GM18526 (cell line): ENCODE measurements around the gene CPLX1.

Experiments
- POLR2A ChIP-seq: IDR thresholded peaks from 3 replicates; pipeline ENCODE4 v1.6.1; 2011; ENCODE audit not compliant: insufficient read length; ENCODE audit errors: extremely low read depth

Gene CPLX1

DNA sequence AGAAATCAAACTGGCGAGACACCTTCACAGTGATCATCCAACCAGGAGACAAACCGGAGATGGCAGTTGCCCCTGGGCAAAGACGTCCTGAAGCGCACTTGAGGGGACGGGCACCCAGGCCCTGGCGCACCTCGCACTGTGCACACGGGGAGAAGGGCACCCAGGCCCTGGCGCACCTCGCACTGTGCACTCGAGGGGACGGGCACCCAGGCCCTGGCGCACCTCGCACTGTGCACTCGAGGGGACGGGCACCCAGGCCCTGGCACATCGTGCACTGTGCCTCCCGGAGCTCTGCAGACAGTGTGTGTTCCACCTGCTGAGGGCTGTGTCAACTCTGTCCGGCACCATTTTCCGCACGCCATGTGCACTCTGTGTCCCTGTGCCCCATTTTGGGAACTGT is 34.6 kb upstream of the CPLX1 start:
- no peak for TF ChIP-seq POLR2A

DNA sequence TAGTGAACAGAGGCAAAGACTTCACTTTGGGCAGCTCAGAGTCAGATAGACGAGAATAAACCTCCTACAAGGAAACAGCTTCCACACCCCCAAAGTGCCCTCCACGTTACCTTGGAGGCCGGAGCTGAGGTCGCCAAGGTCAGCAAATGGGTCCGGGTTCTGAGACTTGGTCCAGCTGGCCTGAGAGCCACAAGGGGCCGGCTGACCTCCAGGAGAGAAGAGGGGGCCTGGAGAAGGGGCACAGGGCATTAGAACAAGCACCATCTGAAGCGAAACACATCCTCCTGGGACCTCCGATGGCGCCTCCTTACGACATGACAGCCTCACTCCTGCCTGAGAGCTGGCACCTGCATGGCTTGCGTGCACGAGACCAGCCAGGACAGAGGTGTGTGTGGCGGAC is 33.6 kb upstream of the CPLX1 start:
- TF ChIP-seq POLR2A: no peak

DNA sequence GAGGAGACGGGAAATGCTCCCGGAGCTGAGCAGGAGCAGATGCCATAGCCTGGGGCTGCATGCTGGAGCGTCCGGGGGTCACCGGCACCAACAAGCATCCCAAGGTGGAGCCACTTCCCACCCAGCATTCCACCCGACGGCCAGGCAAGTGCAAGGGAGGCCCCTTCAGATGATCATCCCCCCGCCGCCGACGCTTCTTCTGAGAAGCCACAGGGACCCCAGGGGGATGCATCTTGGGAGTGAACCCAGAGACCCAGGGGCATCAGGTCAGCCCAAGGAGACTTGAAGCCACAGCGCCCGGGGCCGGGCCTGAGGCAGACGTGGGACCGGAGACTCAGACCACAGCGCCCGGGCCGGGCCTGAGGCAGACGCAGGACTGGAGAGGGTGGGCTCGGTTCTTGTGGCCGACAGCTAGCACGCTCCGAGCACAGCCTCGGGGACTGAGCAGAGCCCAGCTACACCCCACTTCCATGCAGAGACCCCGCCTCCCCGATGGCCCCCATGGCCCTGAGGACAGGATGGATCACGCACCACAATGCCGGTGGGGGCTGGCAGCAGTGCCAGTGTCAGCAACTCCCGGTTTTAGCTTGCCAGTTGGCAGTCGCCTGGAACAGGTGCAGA is 33.0 kb upstream of the CPLX1 start:
- TF ChIP-seq POLR2A: no peak

DNA sequence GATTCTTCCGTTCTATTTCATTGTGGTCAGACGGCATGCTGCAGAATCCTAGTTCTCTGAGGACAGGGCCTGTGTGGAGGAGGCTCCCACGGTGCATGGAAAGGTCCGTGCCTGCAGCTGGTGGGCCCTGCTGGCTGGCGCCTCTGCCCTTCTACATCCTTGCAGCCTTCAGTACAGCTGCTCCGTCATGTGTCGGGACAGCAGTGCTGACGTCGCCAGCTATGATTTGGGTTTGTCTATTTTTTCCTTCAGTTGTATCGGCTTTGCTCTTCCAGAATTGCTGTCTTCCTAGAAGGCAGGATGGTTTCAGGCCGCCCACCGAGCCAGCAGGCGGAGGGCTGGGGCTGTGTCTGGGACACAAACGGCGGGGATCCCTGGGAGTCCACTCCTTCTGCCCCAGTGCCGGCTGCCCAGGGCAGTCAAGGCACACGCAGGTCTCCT is 32.1 kb upstream of the CPLX1 start:
- TF ChIP-seq POLR2A: no peak

DNA sequence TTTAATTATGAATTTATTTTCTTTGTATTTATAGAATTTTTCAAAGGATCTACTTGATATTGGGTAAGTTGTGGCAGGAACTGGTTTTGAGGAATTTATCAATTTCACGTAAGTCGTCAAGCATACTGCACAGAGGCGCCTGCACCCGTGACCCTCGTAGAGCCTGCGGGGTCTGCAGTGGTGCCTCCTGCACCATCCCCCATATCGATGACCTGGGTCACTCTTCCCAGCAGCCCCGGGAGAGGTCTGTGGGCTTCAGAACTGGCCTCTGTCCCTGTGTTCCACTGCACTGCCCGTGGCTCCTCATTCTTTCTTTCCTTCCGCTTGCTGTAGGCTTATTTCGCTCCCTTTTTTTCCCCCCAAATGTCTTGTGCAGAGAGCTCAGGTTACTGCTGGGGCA is 31.5 kb upstream of the CPLX1 start:
- no peak for TF ChIP-seq POLR2A

DNA sequence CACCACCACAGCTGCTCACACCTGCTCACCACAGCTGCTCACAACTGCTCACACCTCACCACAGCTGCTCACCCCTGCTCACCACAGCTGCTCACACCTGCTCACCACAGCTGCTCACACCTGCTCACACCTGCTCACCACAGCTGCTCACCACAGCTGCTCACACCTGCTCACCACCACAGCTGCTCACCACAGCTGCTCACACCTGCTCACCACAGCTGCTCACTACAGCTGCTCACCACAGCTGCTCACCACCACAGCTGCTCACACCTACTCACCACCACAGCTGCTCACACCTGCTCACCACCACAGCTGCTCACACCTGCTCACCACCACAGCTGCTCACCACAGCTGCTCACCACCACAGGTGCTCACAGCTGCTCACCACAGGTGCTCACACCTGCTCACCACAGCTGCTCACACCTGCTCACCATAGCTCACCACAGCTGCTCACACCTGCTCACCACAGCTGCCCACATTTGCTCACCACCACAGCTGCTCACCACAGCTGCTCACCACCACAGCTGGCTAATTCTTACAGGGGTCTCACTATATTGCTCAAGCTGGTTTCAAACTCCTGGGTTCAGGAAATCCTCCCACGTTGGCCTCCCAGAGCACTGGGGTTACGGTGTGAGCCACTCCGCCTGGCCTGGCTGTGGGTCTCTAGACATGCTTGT is 30.4 kb upstream of the CPLX1 start:
- TF ChIP-seq POLR2A: no peak

DNA sequence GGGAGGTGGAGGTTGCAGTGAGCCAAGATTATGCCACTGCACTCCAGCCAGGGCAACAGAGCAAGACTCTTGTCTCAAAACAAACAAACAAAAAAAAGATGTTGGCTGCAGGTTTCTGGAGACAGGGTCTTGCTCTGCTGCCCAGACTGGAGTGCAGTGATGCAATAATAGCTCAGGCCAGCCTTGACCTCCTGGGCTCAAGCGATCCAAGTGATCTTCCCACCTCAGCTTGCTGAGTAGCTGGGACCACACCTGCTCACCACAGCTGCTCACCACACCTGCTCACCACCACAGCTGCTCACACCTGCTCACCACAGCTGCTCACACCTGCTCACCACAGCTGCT is 29.9 kb upstream of the CPLX1 start:
- TF ChIP-seq POLR2A: no peak

DNA sequence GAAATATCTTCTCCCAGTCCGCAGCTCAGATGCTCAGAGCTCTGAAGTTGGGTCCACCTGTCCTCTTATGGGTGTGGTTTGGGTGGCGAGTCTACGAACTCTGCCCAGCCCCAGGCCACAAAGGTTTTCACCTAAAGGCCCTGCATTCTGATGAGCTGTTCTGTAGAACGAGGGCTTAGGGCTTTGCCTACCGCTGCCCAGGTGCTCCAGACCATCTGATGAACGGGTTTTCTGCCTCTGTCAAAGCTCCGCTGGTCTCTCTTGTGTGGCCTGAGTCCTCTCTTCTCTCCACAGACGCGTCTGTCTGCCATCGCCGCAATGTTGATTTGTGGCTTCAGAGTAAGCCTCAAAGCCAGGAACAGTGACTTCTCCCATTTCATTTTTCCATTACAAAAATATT is 28.4 kb upstream of the CPLX1 start:
- TF ChIP-seq POLR2A: no peak

DNA sequence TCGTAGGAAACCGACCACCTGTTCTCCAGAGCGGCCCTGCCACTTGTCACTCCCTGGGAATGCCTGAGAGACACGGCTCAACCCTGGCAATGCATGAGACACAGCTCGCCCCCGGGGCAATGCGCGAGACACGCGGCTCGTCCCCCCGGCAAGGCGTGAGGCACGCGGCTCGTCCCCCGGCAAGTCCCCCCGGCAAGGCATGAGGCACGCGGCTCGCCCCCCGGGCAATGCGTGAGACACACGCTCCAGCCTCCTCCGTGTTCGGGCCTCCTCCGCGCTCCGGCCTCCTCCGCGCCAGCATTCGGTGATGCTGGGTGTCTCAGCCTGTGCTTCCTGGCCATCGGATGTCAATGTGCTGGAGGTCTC is 27.5 kb upstream of the CPLX1 start:
- TF ChIP-seq POLR2A: no peak

DNA sequence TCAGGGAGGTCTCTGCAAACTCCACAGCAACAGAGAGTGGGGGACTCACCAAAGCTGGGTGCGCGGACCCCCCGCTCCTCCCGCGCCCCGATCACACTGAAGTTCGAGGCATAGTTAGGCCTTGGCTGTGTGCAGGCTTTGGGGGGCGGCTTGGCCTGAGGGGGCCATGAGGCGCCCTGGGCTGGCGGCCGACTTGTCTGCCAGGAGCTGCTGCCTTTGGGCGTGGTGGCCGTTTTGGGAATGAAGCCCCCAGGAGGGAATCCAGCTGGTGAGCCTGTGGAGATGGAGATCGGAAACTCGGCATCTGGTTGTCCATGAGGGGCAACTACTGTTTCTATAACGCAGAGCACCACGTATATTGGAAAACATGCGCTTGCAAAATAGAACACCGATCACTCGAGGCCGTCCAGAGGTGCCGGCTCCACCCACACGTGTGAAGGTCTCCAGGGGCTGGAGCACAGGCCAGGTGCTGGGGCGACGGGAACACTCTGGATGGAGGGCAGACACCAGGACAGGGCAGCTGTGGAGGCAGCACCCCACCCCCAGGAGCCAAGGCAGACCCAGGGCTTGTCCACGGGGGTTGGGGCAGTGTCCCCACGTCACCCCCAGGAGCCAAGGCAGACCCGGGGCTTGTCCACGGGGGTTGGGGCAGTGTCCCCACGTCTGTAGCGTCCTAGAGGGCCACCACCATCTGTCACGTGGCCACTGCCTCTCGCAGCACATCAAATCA is 25.9 kb upstream of the CPLX1 start:
- TF ChIP-seq POLR2A: no peak

DNA sequence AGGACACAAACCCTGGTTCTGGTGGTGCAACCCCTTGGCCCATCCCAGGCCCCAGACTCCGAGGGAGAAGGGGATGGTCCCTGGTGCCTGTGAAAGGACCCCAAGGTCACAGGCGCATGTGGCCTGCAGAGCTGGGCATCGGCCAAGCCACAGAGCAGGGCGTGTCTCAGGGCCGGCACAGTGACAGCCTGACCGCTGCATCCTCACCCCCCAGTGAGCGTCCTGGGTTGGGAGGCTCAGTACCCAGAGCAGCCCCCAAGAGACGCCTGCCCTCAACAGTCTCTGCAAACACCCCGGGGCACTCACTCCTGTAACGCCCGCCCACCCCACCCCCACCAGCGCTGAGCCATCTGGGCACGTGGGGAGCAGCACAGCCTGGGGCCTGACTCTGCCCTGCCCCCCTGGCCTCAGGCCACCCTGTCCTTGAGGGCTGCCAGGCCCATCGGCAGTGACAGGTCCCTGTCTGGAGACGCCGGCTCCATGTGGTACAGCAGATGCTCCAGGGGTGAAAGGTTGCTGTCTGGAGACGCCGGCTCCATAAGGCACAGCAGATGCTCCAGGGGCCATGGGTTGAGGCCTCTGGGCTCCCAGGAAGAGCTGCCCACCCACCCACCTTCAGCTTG is 24.5 kb upstream of the CPLX1 start:
- TF ChIP-seq POLR2A: no peak

DNA sequence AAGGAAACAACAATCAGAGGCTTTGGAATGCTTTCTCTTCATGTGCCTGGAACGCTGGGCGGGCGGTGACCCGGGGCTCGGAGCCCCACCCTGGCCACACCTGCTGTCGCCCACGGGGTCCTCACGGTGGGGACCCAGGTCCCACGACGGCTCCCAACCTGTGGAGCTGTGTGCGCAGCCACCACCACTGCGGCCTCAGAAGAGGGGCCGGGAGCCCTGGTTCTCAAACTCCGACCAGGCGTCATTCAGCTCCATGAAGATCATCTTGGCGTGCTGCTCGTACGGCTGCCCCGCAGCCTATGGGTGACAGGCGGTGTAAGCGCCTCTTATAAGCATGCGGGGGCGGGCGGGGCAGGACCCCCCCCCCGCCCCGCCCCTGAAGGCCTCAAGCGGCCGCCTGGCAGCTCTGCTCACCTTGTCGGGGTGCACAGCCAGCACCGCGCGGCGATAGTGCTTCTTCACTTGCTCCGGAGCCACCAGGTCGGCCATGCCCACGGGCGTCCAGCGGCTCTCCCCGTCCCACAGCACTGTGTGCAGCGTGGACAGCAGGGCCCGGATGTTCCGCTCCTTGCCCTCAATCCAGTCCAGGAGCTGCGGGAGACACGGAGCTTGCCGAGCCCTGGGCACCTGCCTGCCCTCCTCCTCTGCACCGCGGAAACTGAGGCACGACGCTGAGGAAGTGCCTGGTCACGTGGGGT is 23.7 kb upstream of the CPLX1 start:
- no peak for TF ChIP-seq POLR2A

DNA sequence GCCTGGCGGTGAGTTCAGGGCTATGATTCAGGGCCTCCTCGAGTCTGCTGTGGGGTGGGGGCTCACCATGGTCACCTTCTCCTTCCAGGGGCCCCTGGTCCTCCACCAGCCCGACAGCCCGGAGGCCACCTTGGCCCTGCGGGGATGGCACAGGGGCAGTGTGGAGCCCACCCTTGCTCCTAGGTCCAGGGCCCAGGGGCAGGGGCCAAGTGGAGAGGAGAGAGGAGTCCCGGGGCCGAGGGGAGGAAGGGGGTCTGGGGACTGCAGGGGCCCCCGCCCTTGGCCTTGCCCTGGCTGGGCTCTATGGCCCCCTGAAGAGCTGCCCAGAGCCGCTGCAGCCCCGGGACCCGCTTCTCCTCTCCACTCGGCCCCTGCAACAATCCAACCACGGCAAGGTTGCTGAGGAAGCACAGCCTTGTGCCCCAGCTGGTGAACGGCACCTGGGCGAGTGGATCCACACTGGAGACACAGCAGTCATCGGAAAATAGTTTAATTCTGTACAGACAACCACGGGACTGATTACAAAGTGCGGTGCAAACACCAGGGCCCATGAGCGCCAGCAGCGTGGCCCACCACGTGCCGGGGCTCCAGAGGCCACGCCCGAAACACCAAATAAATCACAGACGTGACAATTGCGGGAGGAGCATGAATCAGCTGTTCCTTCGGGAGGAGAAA is 23.0 kb upstream of the CPLX1 start:
- TF ChIP-seq POLR2A: no peak

DNA sequence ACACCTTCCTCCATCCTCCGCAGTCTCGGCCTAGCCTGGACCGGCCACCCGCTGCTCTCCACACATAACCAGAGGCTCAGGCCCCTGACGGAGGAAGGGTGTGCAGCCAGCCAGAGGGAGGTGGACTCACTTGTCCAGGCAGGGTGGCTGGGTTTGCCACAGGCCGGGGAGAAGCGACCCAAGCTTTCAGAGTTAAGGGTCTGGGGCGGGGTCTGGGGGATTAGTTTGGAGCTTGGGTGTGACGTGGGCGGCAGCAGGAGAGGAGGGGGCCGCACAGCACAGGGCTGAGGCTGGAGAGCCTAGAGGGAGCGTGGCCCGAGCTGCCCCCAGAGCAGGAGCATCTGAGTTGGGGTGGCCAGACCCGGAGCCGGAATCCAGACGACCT is 22.4 kb upstream of the CPLX1 start:
- TF ChIP-seq POLR2A: no peak

DNA sequence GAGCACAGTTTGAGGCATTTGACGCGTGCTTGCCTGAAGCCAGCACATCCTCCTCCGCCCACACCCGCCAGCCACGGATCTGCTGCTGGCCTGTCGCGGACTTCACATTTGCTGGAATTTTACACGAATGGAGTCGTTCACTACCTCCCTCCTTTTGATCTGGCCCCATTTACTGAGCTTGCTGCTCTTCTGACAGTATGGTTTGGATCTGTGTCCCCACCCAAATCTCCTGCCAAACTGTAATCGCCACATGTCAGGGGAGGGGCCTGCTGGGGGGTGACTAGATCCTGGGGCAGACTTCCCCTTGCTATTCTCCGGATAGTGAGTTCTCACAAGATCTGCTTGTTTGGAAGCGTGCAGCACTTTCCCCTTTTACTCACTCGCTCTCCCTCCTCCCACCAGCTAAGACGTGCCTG is 19.9 kb upstream of the CPLX1 start:
- TF ChIP-seq POLR2A: no peak
